ENCODE results near the gene PRKACB. TPM values are rescaled to one million over a fixed set of nuclear protein-coding genes. Genes with fewer than 3 reads are reported as not detected.
"Not testable (repeated sequence)": the region's sequence is repeated elsewhere in the genome, so short reads cannot be mapped to it uniquely, and the experiment has no call there.

The PRKACB gene
- polyA plus RNA-seq (ENCODE audit: insufficient read length in 4 of 4) = 10 to 100 TPM; 48.6 to 80.7 (median 58.4) TPM

DNA sequence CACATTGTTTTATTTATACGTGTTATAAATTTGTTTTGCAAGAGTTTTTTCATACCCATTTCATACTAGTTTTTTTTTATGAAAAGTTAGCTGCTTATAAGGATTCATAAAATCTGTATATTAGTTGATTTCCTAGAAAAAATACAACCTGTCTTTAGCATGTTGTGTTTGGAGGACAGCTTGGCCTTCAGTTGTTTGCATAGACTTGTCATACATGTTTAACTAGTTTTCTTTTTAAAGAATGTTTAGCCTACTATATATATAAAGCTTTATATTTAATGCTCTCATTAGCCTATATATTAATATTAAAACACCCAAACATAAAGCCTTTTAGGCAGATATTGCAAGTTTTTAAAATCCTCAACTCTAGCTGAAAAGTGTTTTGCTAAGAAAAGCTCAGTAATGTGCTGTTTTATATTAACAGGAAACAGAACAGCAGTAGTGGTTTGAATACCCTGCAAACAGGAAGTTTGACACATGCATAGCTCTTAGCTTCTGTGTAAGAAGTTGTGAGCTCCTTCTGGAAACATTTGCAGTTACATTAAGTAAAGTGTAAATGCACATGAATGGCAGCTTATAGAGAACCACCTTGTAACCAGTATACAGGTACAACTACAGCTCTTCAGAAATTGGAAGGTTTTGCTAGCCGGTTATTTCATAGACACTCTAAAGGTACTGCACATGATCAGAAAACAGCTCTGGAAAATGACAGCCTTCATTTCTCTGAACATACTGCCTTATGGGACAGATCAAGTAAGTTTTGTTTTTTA, at the start of gene PRKACB:
Gene PRKACB (plus strand): TSS at position 476 of the 770 bp plus-strand sequence. CDS start 91 bp downstream, at position 567.
- no peak for DNase-seq (ENCODE audit: low read depth in 4 of 4, low spot score in 3 of 4)

DNA sequence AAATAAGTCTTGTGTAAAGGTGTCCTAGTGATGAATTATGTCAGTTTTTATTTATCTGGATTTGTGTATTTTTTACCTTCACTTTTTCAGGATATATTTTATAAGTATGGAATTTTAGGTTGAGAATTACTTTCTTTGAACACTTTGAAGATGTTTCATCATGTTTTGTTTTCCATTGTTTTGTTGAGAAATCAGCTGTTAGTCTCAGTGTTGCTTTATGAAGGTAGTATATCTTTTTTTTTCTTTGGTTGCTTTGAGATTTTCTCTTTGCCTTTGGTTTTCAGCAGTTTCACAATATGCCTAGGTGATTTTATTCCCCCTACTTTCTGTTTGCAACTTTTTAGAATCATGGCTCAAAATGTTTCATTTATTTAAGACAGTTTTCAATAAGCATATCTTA, 48.8 kb upstream of the PRKACB start:
- DNase-seq (ENCODE audit: low read depth in 4 of 4, low spot score in 3 of 4) = no peak

GRCh38 chr1:84096176-84096575, 47.9 kb upstream of the PRKACB start:
- no peak for DNase-seq (ENCODE audit: low read depth in 4 of 4, low spot score in 3 of 4)

- no peak for DNase-seq (ENCODE audit: low read depth in 4 of 4, low spot score in 3 of 4)
Measured at GRCh38 chr1:84101204-84101603, 42.9 kb upstream of the PRKACB start.

DNA sequence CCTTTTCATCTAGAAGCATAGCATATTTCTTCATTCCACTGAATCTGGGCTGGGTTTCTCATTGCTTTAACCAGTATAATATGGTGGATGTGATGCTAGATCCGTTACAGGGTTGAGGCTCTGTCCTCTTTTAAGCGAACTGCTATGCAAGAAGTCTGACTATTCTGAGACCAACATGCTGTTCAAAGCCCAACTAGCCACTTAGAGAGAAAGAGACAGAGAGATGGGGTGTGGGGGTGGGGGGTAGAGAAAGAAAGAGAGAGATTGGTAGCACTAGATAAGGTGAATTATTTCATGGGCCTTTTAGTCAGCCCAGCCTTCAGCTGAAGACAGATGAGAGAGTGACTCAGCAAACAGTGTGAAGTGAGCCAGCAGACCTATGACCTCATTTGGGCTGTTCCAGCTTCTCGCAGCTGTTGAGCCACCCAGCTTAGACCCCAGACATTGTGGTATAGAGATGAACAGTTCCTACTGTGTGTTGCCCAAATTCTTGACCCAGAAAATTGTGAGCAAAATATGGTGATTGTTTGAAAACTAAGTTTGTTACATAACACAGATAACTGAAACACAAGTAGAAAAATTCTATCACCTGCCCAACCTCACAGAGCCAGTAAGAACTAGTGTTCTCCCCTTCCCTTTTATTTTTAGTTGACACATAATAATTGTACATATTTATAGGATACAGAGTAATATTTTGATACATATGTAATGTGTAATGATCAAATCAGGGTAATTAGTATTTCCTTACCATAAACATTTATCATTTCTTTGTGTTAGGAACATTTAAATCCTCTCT, 40.7 kb upstream of the PRKACB start:
- DNase-seq (ENCODE audit: low read depth in 4 of 4, low spot score in 3 of 4) = no peak

DNA sequence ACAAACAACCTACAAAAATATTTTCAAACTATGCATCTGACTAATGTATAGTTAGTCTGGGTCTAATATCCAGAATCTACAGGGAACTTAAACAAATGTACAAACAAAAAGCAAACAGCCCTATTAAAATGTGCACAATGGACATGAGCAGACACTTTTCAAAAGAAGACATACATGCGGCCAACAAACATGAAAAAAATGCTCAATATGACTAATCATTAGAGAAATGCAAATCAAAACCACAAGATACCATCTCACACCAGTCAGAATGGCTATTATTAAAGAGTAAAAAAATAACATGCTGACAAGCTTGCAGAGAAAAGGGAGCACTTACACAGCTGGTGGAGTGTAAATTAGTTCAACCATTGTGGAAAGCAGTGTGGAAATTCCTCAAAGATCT, 36.5 kb upstream of the PRKACB start:
- not testable (repeated sequence) for DNase-seq (ENCODE audit: low read depth in 4 of 4, low spot score in 3 of 4)

DNA sequence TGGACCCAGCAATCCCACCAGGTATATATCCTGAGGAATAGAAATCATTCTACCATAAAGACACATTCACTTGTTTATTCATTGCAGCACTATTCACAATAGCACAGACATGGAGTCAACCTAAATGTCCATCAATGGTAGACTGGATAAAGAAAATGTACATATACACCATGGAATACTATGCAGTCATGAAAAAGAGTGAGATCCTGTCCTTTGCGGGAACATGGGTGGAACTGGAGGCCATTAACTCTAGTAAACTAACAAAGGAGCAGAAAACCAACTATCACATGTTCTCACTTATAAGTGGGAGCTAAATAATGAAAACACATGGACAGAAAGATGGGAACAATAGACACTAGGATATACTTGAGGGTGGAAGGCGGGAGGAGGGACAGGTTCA, 36.1 kb upstream of the PRKACB start:
- no peak for DNase-seq (ENCODE audit: low read depth in 4 of 4, low spot score in 3 of 4)

DNA sequence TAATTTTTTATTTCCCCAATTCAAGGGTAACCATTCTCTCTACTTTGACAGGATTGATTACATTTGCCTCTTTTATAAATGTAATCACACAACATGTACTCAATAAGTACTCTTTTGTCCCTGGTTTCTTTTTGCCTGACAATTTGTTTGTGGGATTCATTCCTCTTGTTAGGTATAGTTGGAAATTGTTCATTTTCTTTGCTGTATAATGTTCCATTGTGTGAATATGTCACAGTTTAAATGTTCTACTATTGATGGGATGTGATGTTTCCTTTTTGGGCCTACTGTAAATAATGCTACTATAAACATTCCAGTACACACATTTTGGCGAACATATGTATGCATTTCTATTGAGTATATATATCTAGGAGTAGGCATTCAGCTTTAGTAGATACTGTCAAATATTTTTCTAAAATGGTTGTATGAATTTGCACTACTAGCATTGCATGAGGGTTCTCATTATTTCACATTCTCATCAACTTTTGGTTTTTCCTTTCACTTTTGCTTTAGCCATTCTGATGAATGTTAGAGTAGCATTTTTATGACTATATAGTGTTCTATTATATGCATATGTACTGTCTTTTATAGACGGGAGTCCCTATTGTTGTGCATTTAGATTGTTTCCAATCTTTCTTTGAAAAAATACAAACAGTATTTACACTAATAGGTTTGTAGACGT, 35.0 kb upstream of the PRKACB start:
- DNase-seq (ENCODE audit: low read depth in 4 of 4, low spot score in 3 of 4) = no peak

DNA sequence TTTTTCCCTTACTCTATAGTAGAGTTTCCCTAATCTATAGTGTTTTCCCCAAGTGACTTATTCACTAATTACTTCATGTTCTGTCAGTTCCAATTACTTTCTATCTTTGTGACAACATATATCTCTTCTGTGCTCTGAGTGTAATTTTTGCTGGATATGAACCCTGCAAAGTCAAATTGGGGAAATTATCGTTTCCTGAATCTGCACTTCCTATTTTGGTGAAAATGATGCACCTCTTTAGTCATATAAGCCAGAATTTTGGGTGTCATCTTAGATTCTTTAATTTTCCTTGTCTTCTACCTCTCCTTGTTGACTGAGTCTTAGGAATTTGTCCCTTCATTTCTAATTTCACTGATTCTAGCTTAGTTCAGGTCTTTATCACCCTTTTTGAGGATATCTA, 33.4 kb upstream of the PRKACB start:
- DNase-seq (ENCODE audit: low read depth in 4 of 4, low spot score in 3 of 4) = no peak

- DNase-seq (ENCODE audit: low read depth in 4 of 4, low spot score in 3 of 4) = no peak
Measured at GRCh38 chr1:84116558-84116957, 27.5 kb upstream of the PRKACB start.

- no peak for DNase-seq (ENCODE audit: low read depth in 4 of 4, low spot score in 3 of 4)
Measured at GRCh38 chr1:84117868-84118267, 26.2 kb upstream of the PRKACB start.

DNA sequence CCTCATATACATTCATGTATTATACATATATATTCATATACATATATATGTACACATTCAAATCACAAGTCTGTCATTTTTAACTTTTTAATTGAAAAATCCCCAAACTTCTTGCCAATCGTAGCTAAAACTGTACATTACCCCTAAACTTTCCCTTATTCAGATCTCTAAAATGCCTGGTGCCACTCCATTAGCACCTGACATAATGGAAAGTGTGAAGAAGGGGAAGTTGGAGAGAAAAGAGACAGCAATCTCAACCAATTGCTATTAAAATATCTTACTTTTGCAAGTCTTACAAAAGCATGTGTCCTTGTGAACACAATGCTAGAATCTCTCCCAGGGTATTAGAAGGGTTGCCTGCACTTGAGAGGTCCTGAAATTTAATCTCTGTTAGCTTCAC, 22.7 kb upstream of the PRKACB start:
- DNase-seq (ENCODE audit: low read depth in 4 of 4, low spot score in 3 of 4) = no peak

DNA sequence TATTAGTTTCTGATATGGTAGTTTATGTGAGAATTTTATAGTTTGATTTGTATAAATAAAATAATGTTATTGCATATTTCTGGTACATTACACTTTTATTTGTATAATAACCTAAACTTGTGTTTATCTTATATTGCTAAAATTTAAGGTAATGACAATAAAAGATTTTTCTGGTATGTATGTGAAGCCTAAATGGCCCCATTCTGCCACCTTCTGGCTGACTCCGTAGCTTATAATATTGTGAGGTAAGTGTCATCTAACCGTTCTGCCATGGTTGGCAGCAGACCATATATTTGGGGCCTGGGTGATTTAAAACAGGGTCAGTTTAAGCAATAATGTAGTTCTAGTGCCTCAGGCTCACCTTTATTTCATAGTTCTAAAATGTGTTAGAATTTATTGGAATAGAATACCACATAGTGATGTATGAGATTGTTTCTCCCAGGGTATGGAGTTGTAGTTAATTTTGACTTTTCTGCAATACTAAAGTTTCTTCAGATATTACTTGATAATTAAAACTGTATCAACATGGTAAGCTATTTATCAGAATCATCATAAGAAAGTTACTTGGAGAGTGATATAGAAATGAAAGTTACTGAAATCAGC, 21.2 kb upstream of the PRKACB start:
- peak in 1 of 4 donors; percentile 7 for DNase-seq (ENCODE audit: low read depth in 4 of 4, low spot score in 3 of 4)

DNA sequence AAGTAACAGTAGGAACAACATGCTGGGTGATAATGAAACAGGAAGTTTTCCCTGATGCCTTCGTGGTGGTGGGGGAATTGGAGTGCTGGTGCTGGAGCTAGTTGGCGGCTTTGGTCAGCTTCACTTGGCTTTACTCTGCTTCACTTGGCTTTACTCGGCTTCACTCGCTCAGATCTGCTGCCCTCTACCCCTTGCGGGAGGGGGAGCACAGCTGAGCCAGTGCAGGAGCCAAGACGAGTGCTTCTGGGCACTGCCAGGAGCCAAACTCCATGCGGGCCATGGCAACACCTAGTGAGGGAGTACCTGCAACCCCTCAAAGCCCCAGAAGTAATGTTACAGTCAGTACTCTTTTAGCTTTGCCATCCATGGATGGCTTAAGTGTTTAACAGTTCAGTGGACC, 10.6 kb upstream of the PRKACB start:
- no peak for DNase-seq (ENCODE audit: low read depth in 4 of 4, low spot score in 3 of 4)

GRCh38 chr1:84135341-84135740, 8.7 kb upstream of the PRKACB start:
- no peak for DNase-seq (ENCODE audit: low read depth in 4 of 4, low spot score in 3 of 4)

DNA sequence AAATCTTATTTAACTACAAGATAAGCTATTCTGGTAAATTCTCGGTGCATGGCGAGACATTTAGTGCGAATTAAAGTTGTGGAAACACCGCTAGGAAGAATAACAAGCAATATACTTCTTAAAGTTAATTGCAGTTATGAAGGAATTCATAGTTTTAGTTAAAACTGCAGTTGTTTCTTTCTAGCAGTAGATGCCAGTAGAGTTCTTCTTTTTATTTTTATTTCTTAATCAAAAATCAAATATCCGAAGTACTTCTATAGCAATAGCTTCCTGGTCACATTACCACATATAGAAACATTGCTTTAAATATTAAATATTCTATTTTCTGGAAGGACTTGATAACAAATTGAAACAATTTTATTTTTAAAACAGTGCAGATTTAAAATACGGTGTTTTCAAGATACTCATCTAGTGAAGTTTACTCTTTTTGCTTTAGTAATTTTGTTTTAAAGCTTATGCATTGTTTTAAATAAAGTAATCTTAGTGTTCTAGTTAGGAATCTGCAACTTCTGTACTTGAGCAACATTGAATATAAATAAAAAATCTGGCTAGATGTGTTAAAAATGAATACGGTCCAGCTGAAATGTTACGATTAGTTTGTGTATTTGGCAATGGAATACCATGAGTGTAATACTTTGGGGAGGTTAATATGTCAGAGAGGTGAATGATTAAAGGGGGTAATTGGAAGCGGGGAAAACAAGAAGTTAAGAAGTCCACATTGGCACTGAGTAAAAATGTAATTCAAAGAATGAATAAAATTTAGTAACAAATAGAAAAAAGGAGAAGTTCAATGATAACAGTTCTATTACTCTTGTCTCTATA, 2.7 kb upstream of the PRKACB start:
- no peak for DNase-seq (ENCODE audit: low read depth in 4 of 4, low spot score in 3 of 4)

GRCh38 chr1:84145068-84145467, 997 bp downstream of the PRKACB start:
- no peak for DNase-seq (ENCODE audit: low read depth in 4 of 4, low spot score in 3 of 4)

GRCh38 chr1:84146411-84147032, 2.5 kb downstream of the PRKACB start:
- DNase-seq (ENCODE audit: low read depth in 4 of 4, low spot score in 3 of 4) = no peak

GRCh38 chr1:84148758-84149157, 4.7 kb downstream of the PRKACB start:
- no peak for DNase-seq (ENCODE audit: low read depth in 4 of 4, low spot score in 3 of 4)

- DNase-seq (ENCODE audit: low read depth in 4 of 4, low spot score in 3 of 4) = no peak
Measured at GRCh38 chr1:84152649-84153056, 8.6 kb downstream of the PRKACB start.

Data from left renal pelvis (tissue), 4 donors.